ENCODE measurements around the gene RNASEH2A.

DNA sequence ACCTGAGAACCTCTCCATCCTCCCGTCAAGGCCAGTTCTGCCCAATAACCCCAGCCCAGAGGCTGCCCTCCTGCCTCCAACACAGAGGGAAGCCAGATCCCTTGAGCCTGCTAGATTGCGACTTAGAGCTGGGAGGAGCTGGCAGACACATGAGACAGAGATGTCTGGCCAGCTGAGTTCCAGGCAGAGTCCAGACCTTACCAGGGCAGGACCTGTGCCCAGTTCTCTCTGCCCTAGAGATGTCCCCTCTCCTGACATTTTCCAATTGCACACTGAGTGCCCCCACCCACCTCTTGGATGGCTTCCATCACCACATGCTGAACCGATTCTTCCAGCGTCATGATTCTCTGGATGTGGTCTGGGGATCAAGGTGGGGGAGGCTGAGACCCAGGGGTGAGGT, 34.1 kb upstream of the RNASEH2A start:
- TF ChIP-seq EZH2 (IDR thresholded peaks at IDR 0.05; ENCODE audit: borderline replicate concordance, low read length), result no peak
- TF ChIP-seq CTCF (conservative IDR thresholded peaks at IDR 0.05 in 1 of 2, IDR thresholded peaks at IDR 0.05 in 1 of 2; ENCODE audit: extremely low read depth in 1 of 2, insufficient read depth in 1 of 2, low read depth in 1 of 2, low read length in 2 of 2), result no peak
